Naive thymus-derived CD8-positive, alpha-beta T cell (primary cell): ENCODE measurements around the gene VTI1B. TPM values are rescaled to one million over a fixed set of nuclear protein-coding genes. Genes with fewer than 3 reads are reported as not detected.
"Not testable (repeated sequence)": the region's sequence is repeated elsewhere in the genome, so short reads cannot be mapped to it uniquely, and the experiment has no call there.

Experiments used
- ATAC-seq, 2 donors: fragments of 150-1000 bp; cut with Tn5 transposase in 1 of 2; sonication (Bioruptor Pico), chemical (Tn5 transposase) in 1 of 2; 1 replicate in 1 of 2; 2 replicates in 1 of 2; pipeline ENCODE4 v1.10.0; 2021; ENCODE audit warnings: mild to moderate bottlenecking in 2 of 2, moderate library complexity in 2 of 2
- POLR2A ChIA-PET: fragments of 350-600 bp; sonication (Branson Sonifier 250); formaldehyde crosslinking; loops from one replicate; lab custom pipeline; 2021; ENCODE audit warnings: antibody characterized with exemption; lab: Charles Lee
- DNase-seq, 10 donors: peaks; one replicate each; pipeline versions ENCODE4 v3.0.0 to v3.0.0-alpha.2; 2020 to 2022
- H3K27ac Mint-ChIP-seq, 10 donors: one replicate each; pipeline ENCODE4 v1.8.0; 2020 to 2022; ENCODE audit warnings: mild to moderate bottlenecking in 10 of 10, mixed read lengths in 10 of 10, moderate library complexity in 4 of 10, inconsistent platforms in 1 of 10
- H3K27me3 Mint-ChIP-seq, 5 donors: one replicate each; pipeline ENCODE4 v1.8.0; 2021 to 2022; ENCODE audit warnings: mixed read lengths in 5 of 5
- H3K36me3 Mint-ChIP-seq, 3 donors: one replicate each; pipeline ENCODE4 v1.8.0; 2020 to 2022; ENCODE audit warnings: mixed read lengths in 3 of 3, mild to moderate bottlenecking in 2 of 3, inconsistent platforms in 1 of 3
- H3K4me1 Mint-ChIP-seq, 4 donors: one replicate each; pipeline ENCODE4 v1.8.0; 2021 to 2022; ENCODE audit warnings: mixed read lengths in 4 of 4
- H3K4me3 Mint-ChIP-seq, 10 donors: one replicate each; pipeline ENCODE4 v1.8.0; 2020 to 2022; ENCODE audit warnings: mild to moderate bottlenecking in 10 of 10, mixed read lengths in 10 of 10, moderate library complexity in 6 of 10, inconsistent platforms in 1 of 10
- H3K9me3 Mint-ChIP-seq, 9 donors: one replicate each; pipeline ENCODE4 v1.8.0; 2020 to 2022; ENCODE audit warnings: mixed read lengths in 9 of 9, mild to moderate bottlenecking in 3 of 9, inconsistent platforms in 1 of 9, moderate library complexity in 1 of 9
- polyA plus RNA-seq, 3 donors: library from polyadenylated mRNA; unstranded; fragments of 300-500 nt; fragmentation: Illumina TruSeq; gene quantifications; one replicate each; pipeline ENCODE4 v1.2.3, GENCODE V29; 2021
- total RNA-seq, 8 experiments: library from RNA in 2 of 8; stranded (reverse) in 2 of 8; gene quantifications; one replicate each; pipeline ENCODE4 v1.2.3 and lab custom pipeline; 2021 to 2026

The VTI1B gene
- total and polyA plus RNA-seq, 5 experiments from 2014 or later, result 64.4 to 87.9 (median 74.2) TPM

GRCh38 chr14:67703997-67704396, 29.6 kb upstream of the VTI1B start:
- Mint-ChIP-seq H3K27ac (no peak overlapping the region), H3K4me1 (peaks cover 0 to 4% (median 0%) of the 10 kb centered on the region in 4 donors), H3K9me3 (peaks cover 0 to 5% (median 0%) of the 10 kb centered on the region in 9 donors), H3K27me3 (peaks cover 0 to 6% (median 0%) of the 10 kb centered on the region in 5 donors), H3K4me3 (no peak overlapping the region), H3K36me3 (no peaks in the 10 kb centered on the region)
- ATAC-seq, result no peak
- DNase-seq, result no peak
- POLR2A ChIA-PET, result interaction anchor here (0.9 to 1.9 kb wide), 2 partner anchors 29 to 85 kb away, joined by 4 read pairs; partner anchors contain the start of genes ARG2 and VTI1B

- POLR2A ChIA-PET, result not testable (repeated sequence)
These were observed 27.1 kb upstream of the VTI1B start, which contains the start of gene RDH12 for GRCh38 chr14:67701492-67701891. Gene RDH12, plus strand, starts transcription at chr14:67701886. Its CDS starts 20,757 bp downstream, at chr14:67722643.

GRCh38 chr14:67698179-67698578, 23.7 kb upstream of the VTI1B start:
- Mint-ChIP-seq H3K27me3 (no peaks in the 10 kb centered on the region), H3K4me3 (no peak overlapping the region), H3K36me3 (no peaks in the 10 kb centered on the region), H3K4me1 (peaks cover 7 to 19% (median 13%) of the 10 kb centered on the region in 4 donors), H3K9me3 (no peaks in the 10 kb centered on the region), H3K27ac (peak overlapping the region in 2 of 10 donors; percentile 23 to 47)
- ATAC-seq (no peak), DNase-seq (no peak)
- POLR2A ChIA-PET, result no interaction called here

More at GRCh38 chr14:67701492-67701891, 27.1 kb upstream of the VTI1B start, which contains the start of gene RDH12:
- H3K4me1 Mint-ChIP-seq, H3K9me3 Mint-ChIP-seq, DNase-seq, H3K4me3 Mint-ChIP-seq, H3K27me3 Mint-ChIP-seq, ATAC-seq, H3K36me3 Mint-ChIP-seq: not testable (repeated sequence)
- peak within 1 kb of the TSS in 2 of 10 donors; percentile 19 to 41 for H3K27ac Mint-ChIP-seq

- Mint-ChIP-seq H3K4me3 (no peak overlapping the region), H3K9me3 (no peaks in the 10 kb centered on the region), H3K36me3 (peaks cover 0 to 4% (median 0%) of the 10 kb centered on the region in 3 donors), H3K27me3 (no peaks in the 10 kb centered on the region), H3K4me1 (peaks cover 14 to 25% (median 19%) of the 10 kb centered on the region in 4 donors), H3K27ac (peak overlapping the region in 1 of 10 donors; percentile 2)
- DNase-seq, result no peak
- ATAC-seq, result no peak
- POLR2A ChIA-PET, result no interaction called here
These were observed 22.6 kb upstream of the VTI1B start for GRCh38 chr14:67697006-67697405.

GRCh38 chr14:67695394-67695949, 21.0 kb upstream of the VTI1B start, which contains the start of gene RDH11:
Gene RDH11, minus strand, starts transcription at chr14:67695764. Its CDS starts 61 bp downstream, at chr14:67695703.
- Mint-ChIP-seq H3K4me3 (peak within 1 kb of the TSS; percentile 84 to 96 (median 91)), H3K27ac (peak within 1 kb of the TSS; percentile 61 to 93 (median 90)), H3K9me3 (no peaks in the 10 kb centered on the region), H3K36me3 (peaks cover 0 to 19% (median 6%) of the 10 kb centered on the region in 3 donors), H3K27me3 (no peaks in the 10 kb centered on the region), H3K4me1 (peaks cover 18 to 25% (median 22%) of the 10 kb centered on the region in 4 donors)
- POLR2A ChIA-PET, result interaction anchor here (0.6 to 1.7 kb wide), 9 partner anchors 20 to 272 kb away, joined by 3 to 10 read pairs (median 4); partner anchors contain the start of gene PIGH
- peak; percentile 60 to 91 (median 80) for DNase-seq
- peak; percentile 95 to 96 for ATAC-seq

GRCh38 chr14:67694791-67695393, 20.5 kb upstream of the VTI1B start:
- H3K27me3 Mint-ChIP-seq, result no peaks in the 10 kb centered on the region
- peak; percentile 20 to 74 (median 48) for DNase-seq
- peaks cover 0 to 25% (median 10%) of the 10 kb centered on the region in 3 donors for H3K36me3 Mint-ChIP-seq
- peak overlapping the region; percentile 84 to 96 (median 91) for H3K4me3 Mint-ChIP-seq
- peaks cover 18 to 27% (median 22%) of the 10 kb centered on the region in 4 donors for H3K4me1 Mint-ChIP-seq
- H3K9me3 Mint-ChIP-seq, result no peaks in the 10 kb centered on the region
- peak overlapping the region; percentile 61 to 93 (median 90) for H3K27ac Mint-ChIP-seq
- POLR2A ChIA-PET, result interaction anchor here (0.9 to 1.7 kb wide), 8 partner anchors 20 to 208 kb away, joined by 3 to 10 read pairs (median 4); partner anchors contain the start of gene PIGH
- ATAC-seq, result peak; percentile 66 to 67

- POLR2A ChIA-PET, result no interaction called here
- ATAC-seq (no peak), DNase-seq (no peak)
- Mint-ChIP-seq H3K4me3 (no peak overlapping the region), H3K9me3 (no peaks in the 10 kb centered on the region), H3K36me3 (peaks cover 5 to 74% (median 30%) of the 10 kb centered on the region in 3 donors), H3K27ac (no peak overlapping the region), H3K27me3 (no peaks in the 10 kb centered on the region), H3K4me1 (peaks cover 16 to 33% (median 25%) of the 10 kb centered on the region in 4 donors)
These were observed 15.6 kb upstream of the VTI1B start for GRCh38 chr14:67690011-67690410.

GRCh38 chr14:67683842-67684241, 9.4 kb upstream of the VTI1B start:
- H3K27ac Mint-ChIP-seq, result peak overlapping the region in 5 of 10 donors; percentile 2 to 49 (median 8)

GRCh38 chr14:67680941-67681340, 6.5 kb upstream of the VTI1B start:
- no peak for DNase-seq
- ATAC-seq, result no peak
- Mint-ChIP-seq H3K4me3 (no peak overlapping the region), H3K4me1 (peaks cover 6 to 14% (median 12%) of the 10 kb centered on the region in 4 donors), H3K27ac (peak overlapping the region in 2 of 10 donors; percentile 22 to 79), H3K36me3 (peaks cover 0 to 76% (median 8%) of the 10 kb centered on the region in 3 donors), H3K27me3 (no peaks in the 10 kb centered on the region), H3K9me3 (no peaks in the 10 kb centered on the region)
- POLR2A ChIA-PET, result interaction anchor here (0.6 kb wide), 1 partner anchor 38 kb away, joined by 6 read pairs; no protein-coding TSS in a partner anchor

More at GRCh38 chr14:67683842-67684241, 9.4 kb upstream of the VTI1B start:
- DNase-seq (no peak), ATAC-seq (no peak)
- H3K4me3 Mint-ChIP-seq, result no peak overlapping the region
- POLR2A ChIA-PET, result no interaction called here
- H3K9me3 Mint-ChIP-seq, result no peaks in the 10 kb centered on the region
- peaks cover 5 to 16% (median 7%) of the 10 kb centered on the region in 4 donors for H3K4me1 Mint-ChIP-seq
- no peaks in the 10 kb centered on the region for H3K27me3 Mint-ChIP-seq
- peaks cover 0 to 89% (median 15%) of the 10 kb centered on the region in 3 donors for H3K36me3 Mint-ChIP-seq

GRCh38 chr14:67680121-67680602, 5.7 kb upstream of the VTI1B start:
- peak overlapping the region in 4 of 10 donors; percentile 11 to 79 (median 48) for H3K27ac Mint-ChIP-seq
- DNase-seq, result no peak
- peaks cover 0 to 68% (median 4%) of the 10 kb centered on the region in 3 donors for H3K36me3 Mint-ChIP-seq
- H3K4me3 Mint-ChIP-seq, result no peak overlapping the region
- no peaks in the 10 kb centered on the region for H3K9me3 Mint-ChIP-seq
- H3K4me1 Mint-ChIP-seq, result peaks cover 8 to 18% (median 14%) of the 10 kb centered on the region in 4 donors
- no peak for ATAC-seq
- H3K27me3 Mint-ChIP-seq, result no peaks in the 10 kb centered on the region
- POLR2A ChIA-PET, result interaction anchor here (0.6 to 0.7 kb wide), 2 partner anchors 37 to 46 kb away, joined by 3 to 6 read pairs; no protein-coding TSS in a partner anchor

- Mint-ChIP-seq H3K36me3 (peaks cover 0 to 57% (median 0%) of the 10 kb centered on the region in 3 donors), H3K27ac (peak overlapping the region in 1 of 10 donors; percentile 4), H3K4me3 (no peak overlapping the region), H3K27me3 (no peaks in the 10 kb centered on the region), H3K4me1 (peaks cover 6 to 18% (median 14%) of the 10 kb centered on the region in 4 donors), H3K9me3 (no peaks in the 10 kb centered on the region)
- POLR2A ChIA-PET, result no interaction called here
- ATAC-seq, result no peak
- no peak for DNase-seq
These were observed 4.6 kb upstream of the VTI1B start for GRCh38 chr14:67679006-67679405.

GRCh38 chr14:67675219-67675582, 769 bp upstream of the VTI1B start:
- no peaks in the 10 kb centered on the region for H3K9me3 Mint-ChIP-seq
- DNase-seq, result peak in 1 of 10 donors; percentile 11
- POLR2A ChIA-PET, result interaction anchor here (1.1 to 4.0 kb wide), 5 partner anchors 18 to 81 kb away, joined by 3 to 15 read pairs (median 9); partner anchors contain the start of genes PIGH and RDH11
- H3K36me3 Mint-ChIP-seq, result peaks cover 0 to 22% (median 0%) of the 10 kb centered on the region in 3 donors
- H3K27ac Mint-ChIP-seq, result peak overlapping the region; percentile 92 to 96 (median 93)
- H3K4me3 Mint-ChIP-seq, result peak overlapping the region; percentile 84 to 96 (median 89)
- H3K4me1 Mint-ChIP-seq, result peaks cover 13 to 46% (median 37%) of the 10 kb centered on the region in 4 donors
- ATAC-seq, result no peak
- H3K27me3 Mint-ChIP-seq, result no peaks in the 10 kb centered on the region
